ENCODE data around the gene MRNIP.
A peak's percentile ranks its signal among the peaks of the same experiment; 100 is the strongest.

Gene MRNIP

DNA sequence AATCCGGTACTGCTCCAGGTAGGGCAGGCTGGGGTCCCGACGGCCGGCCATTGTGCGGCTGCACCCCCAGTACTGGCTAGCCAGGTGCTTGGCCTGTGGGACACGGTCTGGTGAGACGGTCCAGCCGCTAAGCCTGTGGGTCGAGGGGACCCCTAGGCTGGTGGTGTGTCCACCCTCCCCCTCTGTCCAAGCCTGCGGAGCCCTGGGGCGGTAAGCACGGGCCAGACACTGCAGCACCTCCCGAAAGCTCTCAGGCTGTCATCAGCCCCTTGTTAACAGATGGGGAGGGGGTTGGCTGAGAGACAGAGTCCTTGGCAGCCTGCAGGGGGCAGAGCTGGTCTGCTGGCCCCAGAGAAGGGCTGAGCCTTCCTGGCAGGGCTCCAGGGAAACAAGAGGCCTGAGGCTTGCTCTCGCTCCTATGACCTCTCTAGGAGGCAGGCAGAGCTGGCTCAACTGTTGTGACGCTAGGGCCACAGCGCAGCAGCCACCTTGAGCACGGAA lies 11.8 kb upstream of the MRNIP start:
- no peak for DNase-seq

DNA sequence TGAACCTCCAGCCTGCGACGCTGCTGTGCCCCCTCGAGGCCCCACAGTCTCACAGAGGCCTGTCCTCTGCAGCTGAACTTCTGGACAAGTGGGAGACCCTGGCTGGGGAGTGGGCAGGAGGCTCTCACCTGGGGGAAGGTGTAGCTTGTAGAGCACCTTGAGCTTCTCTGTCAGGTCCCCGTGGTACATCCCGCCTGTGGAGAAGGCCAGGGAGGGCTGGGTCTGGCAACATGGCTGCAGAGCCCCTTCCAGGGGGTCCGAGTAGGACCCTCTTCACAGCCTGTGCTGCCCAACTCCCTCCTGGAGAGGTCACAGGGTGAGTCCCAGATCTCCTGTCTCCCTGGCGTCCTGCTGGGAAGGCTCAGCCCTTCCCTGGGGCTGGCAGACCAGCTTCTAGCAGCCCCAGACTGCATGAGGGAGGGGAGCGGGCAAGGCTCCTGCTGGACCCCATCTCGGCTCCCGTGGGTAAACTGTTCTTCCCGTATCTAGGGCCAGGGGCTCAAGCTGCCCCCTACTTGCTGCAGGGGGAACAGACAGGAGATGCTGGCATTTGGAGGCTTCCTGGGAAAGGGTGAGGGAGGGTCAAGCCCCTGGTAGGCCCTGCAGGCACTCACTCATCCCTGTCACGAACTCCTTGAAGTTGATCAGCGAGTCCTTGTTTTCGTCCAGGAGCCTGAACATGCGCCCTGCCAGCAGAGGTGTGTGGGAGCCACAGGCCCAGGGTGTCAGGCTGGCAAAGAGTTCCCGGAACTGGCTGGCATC lies 11.2 kb upstream of the MRNIP start:
- no peak for DNase-seq

DNA sequence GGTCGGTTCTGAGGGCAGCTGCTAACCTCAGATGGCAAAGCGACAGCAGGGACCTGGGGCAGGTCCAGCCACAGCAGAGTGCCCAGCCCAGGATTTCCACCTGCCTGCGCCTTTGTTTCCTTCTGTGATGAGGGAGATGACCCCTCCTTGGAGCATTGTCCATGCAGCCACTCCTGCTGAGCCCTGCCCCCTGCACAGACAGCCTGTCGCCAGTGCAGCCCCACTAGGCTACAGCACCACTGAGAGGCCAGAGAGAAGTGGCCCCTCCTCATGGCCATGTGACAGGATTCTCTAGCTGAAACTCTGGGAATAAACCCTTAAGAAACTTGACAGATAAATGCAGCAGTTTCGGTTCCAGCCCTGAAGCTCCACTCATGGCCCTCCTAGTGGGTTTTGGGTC lies 10.5 kb upstream of the MRNIP start:
- DNase-seq = no peak

DNA sequence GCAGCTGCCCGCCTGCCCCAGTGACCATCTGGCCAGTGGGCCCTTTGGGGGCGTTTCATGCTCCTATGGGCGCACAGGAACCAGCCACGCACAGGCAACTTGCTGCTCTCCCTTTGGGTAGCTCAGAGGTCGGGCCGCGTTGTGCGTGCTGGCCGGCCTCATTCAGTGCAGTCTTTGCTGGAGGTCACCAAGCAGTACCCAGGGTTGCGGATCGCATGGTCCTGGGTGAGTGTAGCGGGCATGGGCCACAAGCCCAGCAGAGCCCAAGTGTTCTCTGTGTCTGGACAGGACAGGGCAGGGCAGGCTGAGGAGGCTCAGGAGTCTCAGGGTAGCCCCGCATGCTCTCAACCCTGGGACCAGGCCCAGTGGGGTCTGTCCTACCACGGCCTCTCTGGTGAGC lies 9.9 kb upstream of the MRNIP start:
- DNase-seq = no peak

DNA sequence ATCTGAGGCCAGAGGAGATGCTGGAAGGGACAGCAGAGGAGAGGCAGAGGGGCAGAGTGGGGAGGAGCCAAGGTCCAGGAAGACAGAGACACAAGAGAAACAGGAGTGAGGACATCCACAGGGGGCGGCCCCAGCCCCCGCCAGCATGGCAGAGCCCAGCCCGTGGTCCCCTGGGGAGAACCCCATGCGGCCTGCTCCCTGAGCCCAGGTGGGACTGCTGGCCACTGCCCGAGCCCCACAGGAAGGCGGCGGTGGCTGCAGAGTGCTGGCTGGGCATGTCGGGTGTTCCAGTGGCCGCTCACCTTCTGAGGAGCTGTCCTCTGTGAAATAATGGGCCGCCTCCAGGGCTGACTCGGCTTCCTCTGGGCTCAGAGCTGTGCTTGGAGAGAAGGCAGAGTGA lies 8.9 kb upstream of the MRNIP start:
- no peak for DNase-seq

DNA sequence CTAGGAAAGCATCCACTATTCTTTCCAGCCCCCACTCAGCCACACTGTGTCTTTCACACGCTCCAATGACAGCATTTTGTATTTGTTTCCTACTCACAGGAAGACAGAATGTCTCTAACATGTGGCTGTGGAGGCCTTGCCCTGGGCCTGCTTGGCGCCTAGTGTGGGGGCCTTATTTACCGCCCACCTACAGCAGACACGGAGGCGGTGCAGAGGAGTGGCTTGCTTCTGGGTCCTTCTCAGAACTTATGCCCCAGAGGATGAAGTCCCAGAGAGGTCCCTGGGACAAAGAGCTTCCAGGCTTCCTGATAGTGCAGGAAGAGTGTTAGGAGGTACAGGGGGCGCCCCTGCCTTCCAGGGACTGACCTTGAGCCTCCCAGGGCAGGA lies 8.5 kb upstream of the MRNIP start:
- DNase-seq = no peak

DNA sequence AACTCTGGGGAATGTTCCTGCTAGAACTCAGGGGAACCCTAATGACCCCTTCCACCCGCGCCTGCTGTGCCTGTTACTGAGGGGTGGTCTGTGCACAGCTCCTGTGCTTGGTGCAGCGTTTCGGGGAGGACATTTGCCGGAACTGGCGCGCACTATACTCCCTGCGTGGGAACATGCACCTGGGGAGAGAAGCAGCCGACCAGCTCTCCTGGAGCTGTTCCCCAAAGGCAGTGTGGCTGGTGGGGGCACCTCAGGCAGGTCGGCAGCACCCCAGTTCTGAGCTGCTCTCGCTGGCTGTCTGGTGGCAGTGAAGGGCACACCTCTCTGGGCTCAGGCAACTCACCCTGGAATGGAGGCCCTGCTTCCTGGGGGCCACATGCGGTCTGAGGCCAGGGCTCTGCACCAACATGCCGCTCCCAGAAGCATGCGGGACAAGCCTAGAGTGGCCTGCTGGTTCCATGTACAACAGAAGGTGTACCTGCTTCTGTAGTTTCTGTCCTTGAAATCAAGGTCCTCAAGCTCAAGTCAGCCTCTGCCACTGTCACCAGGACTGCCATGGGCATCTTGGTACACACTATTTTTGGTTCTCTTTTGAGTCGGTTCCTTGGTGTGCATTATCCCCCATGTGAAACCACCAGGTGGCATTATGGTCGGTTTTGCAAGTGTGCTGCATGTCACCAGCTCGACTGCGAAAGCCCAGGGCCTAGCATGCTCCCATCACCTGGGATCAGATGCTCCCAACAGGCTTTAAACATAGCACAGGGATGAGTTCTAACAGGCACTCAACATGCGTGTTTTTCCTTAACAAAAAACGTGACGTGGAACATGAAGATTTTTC lies 7.8 kb upstream of the MRNIP start:
- DNase-seq = no peak

DNA sequence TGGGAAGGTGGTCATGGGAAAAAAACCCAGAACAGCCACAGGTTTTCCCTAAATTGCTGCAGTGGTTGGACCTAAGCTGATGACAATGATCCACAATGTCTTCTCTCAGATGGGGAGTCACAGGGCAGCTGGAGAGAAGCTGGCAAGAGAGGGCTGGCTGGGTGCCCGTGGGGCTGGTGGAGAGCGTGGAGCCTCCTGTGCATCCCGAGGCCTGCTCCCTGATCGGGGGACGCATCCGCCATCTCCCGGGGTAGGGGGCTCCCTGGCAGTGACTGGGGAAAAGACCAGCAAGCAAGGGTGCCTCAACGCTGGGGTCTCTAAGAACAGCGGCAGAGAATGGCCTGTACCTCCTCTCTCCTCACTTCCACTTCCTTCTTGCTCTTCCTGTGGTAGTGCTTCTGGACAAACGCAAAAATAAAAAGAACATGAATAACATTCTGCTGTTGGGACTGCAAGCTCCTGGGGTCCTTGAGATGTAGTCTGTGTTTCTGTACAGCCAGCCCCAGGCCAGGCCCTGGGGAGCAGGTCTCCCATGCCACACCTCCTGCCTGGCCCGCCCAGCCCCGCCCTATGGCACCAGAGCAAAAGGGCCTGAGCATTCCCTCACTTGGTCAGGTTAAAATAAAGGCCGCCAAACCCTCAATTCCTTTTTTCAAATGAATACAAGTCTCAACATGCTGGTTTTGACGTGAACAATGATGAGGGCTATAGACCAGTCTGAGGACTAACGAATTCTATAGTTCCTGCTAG lies 7.0 kb upstream of the MRNIP start:
- DNase-seq = no peak

DNA sequence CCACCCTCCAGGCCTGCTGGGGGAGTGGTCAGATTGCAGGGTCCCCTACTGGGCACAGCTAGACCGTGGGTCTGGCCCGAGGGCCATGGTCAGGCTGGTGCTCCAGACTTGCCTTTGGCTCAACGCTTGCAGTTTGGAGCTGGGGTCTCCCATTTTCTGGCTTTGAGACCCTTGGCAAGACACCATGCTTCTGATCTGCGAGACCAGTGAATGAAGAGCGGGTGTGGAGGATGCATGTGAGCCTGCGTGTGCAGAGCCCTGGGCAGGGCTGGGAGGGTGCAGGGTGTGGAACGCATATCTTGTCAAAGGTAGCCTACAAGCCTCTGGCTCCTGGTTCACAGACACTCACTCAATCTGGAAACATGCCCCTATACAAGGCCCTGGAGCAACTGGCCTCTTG lies 6.1 kb upstream of the MRNIP start:
- no peak for DNase-seq

DNA sequence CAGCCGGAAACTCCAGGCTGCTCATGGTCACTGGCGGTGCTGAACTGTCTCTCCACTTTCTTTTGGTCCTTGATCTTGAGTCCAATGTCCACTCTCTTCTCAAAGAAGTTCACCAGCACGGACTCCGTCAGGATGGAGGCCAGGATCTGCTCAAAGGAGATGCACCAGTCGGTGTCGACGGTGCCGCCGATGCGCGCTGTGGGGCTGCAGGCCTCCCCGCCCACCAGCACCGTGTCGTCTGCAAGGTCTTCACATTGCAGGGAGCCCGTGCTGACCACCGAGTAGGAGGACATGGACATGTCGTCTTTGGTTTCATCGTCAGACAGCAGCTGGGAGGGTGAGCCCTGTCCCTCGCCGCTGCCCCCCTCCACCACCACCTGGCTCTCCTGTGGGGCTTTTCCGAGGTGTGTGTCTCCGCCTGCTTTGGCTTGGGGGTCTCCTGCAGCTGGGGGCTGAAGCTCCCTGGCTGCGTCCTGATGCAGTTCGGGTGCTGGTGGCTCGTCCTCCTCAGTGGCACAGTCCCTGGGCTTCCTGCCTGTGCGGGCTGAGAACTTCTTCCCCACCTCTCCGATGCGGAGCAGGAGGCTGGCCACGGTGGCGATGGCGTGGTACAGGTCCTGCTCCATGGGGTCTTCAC lies 5.0 kb upstream of the MRNIP start:
- DNase-seq = no peak

DNA sequence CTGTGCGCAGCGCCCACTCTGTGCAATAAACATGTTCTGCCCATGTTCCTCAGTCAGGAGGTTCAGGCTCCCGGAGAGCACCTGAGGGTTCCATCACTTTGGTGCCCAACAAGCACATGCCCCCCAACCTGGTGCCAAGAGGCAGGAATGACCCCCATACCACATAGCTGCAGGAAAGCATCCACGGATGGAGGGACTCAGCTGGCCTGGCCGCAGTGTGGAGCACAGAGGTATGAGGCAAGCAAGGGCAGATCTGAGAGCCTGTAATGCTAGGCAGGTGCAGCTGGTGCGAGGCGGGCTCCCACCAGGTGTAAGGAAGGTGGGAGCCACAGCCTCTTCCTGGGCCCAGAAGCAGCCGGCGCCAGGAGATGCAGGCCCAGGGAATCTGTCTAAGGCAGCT lies 4.3 kb upstream of the MRNIP start:
- DNase-seq = no peak

DNA sequence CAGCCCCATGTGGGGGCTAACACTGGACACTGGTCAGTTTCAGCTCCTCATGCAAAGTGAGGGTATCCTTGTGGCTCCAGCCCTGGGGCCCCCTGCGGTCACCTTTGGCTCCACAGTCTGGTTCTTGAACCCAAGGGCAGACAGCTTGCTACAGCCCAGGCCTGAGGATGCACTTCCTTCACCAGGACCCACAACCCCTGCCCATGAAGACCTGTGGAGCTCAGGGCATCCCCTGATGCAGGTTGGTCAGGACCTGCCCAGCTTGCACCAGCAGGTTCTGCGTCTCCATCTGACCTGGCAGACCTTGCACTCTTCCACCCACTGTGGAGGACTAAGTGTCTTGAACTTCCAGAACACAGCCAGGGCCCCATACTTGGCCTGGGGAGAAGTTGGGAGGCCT lies 3.7 kb upstream of the MRNIP start:
- no peak for DNase-seq

DNA sequence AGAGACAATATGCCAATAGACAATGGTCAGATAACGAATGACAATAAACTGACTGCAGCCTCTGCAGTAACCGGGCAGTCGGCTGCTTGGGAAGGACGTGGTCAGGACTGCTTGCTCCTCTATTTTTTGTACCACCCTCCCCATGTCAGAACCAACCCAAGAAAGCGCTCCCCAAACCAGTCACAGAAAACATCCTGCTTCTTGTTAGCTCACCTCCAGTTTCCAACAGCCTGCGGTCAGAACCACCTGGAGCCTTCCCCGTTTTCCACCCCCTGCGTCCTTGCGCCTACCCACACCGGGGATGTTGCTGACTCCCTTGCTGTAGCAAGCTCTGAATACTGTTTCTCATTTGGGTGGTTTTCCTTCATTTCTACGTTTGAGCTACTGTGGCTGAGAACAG lies 1.7 kb upstream of the MRNIP start:
- DNase-seq = no peak

DNA sequence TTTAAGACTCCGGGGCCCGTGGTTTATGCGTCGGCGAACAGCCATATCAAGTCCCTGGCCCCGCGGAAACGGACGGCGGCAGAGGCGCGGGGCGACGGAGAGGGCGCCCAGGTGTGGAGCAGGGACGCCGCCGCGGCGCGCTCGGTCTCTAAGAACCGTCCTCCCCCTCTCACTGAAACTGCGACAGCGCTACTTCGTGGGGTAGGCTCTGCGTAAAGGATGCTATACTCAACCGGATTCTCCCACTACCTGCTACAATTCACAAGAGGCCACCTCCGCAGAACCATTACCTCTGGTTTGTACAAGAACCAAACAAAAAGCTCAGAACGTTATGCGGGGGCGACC lies 404 bp downstream of the MRNIP start:
- peak; percentile 11 for DNase-seq

DNA sequence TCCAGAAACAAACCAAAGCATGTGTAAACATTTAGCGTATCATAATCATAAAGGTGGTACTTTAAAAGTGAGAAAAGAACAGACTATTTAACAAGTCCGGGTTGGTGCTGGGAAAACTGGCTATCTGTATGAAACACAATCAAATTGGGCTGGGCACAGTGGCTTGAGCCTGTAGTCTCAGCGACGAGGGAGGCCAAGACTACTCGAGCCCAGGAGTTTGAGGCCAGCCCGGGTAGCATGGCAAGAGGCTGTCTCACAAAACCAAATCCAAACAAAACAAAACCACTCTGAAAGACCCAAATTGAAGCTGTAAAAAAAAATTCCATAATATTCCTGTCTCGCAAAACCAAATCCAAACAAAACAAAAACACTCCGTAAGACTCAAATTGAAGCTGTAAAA lies 4.3 kb downstream of the MRNIP start:
- DNase-seq = no peak

DNA sequence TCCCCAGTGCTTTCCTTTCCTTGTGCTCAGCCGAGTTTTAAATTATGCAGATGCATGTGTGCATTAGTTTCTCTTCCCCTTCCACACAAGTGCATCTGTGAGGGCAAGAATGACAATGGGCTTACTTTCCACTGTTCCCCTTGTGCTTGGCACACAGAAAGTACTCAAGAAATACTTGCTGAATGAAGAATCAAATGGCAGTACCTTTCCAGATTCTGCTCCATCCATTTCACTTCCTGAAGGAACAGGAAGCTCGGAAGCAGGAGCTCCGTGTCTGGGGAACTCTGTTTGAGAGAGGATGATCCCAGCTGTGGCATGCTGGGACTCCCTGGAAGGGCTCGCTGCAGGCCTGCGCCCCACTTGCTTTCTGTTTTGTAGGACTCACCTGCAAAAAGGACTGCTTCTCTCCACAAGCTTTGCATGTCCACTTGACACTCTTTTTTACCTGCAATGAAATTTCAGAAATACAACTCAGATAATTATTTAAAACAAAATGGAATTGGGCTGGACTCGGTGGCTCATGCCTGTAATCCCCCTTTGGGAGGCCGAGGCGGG lies 5.5 kb downstream of the MRNIP start:
- no peak for DNase-seq

DNA sequence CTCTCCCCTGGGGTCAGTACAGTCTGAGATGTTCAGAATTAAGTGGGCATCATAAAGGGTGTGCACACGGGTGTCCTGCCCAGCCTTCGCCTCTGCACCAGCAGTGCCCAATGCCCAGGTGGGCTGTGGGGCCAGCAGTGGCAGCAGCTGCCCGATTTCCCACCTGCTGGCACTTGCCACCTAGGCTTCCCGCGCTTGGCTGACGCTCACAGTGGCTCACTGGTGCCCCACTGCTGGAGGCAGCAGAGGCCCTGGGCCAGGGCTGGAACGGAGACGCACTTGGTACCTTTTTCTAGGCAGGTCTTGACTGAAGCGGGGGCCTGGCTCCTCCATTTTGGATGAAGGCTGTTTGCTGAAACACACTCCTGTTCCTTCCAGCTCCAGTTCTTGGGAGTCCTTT lies 17.0 kb downstream of the MRNIP start:
- DNase-seq = no peak

DNA sequence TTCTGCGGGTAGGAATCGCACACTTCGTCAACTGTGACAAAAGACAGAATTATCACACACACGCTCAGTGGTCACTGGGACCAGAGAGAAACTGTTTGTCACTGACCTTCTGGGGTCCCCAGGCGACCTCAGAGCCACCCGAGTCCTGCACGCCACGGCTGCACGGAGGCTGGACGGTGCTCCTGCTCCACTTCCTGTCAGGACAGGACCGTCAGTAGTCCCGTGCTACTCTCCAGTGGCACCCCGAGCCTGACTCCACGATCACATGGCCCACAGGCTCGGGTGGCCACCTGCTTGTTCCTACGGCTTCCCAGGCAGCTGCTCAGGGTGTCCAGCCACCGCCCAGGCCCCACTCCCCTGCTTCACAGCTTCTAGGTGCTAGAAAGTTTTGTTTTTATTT lies 17.9 kb downstream of the MRNIP start:
- DNase-seq = no peak

DNA sequence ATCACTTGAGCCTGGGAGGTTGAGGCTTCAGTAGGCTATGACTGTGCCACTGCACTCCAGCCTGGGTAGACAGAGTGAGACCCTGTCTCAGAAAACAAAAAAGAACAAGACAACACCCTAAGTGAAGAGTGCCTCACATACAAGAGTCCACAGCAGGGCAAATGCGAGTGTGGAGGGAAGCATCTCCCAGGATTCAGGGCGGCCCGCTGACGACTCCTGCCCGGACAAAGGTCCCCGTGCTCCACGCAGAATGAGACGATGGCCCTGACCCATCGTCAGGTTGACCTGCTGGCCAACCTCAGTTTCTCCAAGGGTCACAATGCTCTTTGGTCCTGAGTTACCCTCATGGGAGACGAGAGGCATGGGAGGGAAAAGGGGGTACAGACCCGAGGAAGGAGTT lies 18.3 kb downstream of the MRNIP start:
- no peak for DNase-seq

DNA sequence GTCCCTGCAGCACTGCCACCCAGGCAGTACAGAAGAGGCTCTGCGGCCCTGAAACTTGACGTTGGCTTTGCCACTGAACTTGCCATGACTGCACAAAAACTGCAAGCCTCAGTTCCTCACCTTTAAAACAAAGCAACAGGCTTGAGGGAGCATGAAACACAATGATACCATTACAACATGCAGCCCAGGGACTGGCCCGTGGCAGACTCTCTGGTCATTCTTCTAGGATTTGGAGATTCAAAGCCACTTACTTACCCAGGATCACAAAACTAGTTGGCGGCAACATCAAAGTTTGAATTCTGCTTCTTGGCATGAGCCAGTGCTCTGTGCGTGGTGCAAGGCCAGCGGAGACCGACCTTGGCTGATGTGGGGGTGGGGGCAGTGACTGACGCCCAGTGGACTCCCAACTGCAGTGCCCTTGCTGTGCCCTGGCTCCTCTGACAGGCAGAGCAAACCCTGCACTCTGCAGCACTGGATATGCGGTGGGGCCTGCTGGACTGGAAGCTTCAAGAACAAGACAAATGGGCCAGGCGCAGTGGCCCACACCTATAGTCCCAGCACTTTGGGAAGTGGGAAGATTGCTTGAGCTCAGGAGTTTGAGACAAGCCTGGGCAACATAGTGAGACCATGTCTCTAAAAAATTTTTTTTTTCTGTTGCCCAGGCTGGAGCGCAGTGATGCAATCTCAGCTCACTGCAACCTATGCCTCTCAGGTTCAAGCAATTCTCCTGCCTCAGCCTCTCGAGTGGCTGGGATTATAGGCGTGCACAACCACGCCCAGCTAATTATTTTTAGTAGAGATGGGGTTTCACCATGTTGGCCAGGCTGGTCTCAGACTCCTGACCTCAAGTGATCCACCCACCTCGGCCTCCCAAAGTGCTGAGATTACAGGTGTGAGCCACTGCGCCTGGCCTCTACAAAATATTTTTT lies 19.0 kb downstream of the MRNIP start:
- DNase-seq = no peak

DNA sequence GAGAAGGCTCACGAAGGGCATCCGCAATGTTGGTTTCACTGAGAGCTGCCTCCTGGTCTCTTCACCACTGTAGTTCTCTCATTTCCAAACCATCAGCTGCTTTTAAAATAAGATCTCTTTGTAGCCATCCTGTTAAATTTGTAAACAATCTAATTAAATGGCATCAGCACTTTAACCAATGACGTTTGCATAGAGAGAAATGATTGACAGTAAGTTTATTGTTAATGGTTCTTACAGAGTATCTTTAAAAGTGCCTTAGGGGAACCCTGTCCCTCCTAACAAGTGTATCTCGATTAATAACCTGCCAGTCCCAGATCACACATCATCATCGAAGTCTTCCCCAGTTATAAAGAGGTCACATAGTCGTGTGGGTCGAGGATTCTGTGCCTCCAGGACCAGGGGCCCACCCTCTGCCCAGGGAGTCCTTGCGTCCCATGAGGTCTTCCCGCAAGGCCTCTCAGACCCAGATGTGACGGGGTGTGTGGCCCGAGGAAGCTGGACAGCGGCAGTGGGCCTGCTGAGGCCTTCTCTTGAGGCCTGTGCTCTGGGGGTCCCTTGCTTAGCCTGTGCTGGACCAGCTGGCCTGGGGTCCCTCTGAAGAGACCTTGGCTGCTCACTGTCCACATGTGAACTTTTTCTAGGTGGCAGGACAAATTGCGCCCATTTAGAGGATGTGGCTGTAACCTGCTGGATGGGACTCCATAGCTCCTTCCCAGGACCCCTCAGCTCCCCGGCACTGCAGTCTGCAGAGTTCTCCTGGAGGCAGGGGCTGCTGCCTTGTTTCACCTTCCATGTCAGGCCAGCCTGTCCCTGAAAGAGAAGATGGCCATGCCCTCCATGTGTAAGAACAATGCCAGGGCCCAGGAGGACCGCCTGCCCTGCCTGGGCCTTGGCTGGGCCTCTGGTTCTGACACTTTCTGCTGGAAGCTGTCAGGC lies 21.3 kb downstream of the MRNIP start:
- no peak for DNase-seq
